Left colon (tissue), 2 donors: Measurements from ENCODE around the gene CRP. TPM values are rescaled to one million over a fixed set of nuclear protein-coding genes. Genes with fewer than 3 reads are reported as not detected.
"Not testable (repeated sequence)": the region's sequence is repeated elsewhere in the genome, so short reads cannot be mapped to it uniquely, and the experiment has no call there.

ENCODE experiments used
- ATAC-seq: fragments of 200-7000 bp; cut with Tn5 transposase; one replicate; pipeline ENCODE4 v1.9.1; 2020; ENCODE audit warnings: mild to moderate bottlenecking, moderate library complexity
- DNase-seq, 2 donors: peaks; one replicate each; pipeline ENCODE4 v3.0.0-alpha.2; 2020
- intact Hi-C, 2 donors: fragments of 100-400 bp; cut with DNase I in 1 of 2; cut with micrococcal nuclease in 1 of 2; formaldehyde crosslinking; loops; one replicate each; pipeline versions ENCODE4 v1.11.2 to v1.14.0; 2022; cut with DNase I, micrococcal nuclease
- total RNA-seq, 2 donors: library from RNA; stranded (reverse); fragmentation: NEBNext Ultra II Directional; extraction: Animal tissue kit (Norgen Biotek cat#: 25700); gene quantifications; one replicate each; pipeline ENCODE4 v1.2.1, GENCODE V29; 2021
- donor health status: DM: no; HTN: no; CAD: no.
- donor health status: DM: yes; HTN: yes; CAD: no.

Gene CRP
- total RNA-seq, 2 donors from 2014 or later: not detected

DNA sequence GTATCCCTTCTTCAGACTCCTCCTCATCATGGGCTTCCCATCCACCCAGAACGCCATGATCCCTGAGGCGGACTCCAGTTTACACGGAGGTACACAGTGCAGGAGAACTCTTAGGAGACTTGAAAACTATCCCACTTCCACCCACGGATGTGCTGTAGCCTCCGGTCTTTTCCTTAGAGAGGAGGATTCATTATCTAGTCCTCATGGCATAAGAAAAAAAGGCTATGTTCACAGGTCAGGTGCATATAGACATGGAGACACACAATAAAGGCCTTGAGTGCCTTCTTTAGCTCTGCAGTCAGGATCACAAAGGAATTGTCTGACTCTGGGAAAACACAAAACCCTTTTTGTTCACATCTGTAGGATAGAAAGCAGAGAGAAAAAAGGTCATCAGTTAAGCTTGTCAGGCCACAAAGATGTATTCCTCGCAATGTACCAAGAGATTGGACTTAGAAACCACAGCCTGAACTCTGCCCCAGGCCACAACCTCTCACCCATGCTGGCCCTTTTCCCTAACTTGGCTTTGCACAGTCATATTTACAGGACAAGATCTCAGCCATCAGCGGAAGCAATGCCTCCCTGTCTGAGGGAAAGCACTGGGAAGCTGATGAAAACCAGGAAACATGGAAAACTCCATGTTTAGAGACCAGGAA lies 9.0 kb downstream of the CRP start:
- intact Hi-C loops: no loop called here
- DNase-seq (no peak), ATAC-seq (no peak)

GRCh38 chr1:159704481-159704880 lies 9.9 kb downstream of the CRP start:
- intact Hi-C loops: no loop called here
- no peak for DNase-seq
- ATAC-seq: no peak

GRCh38 chr1:159700312-159700711 lies 14.1 kb downstream of the CRP start:
- DNase-seq (no peak), ATAC-seq (no peak)
- intact Hi-C loops: no loop called here

DNA sequence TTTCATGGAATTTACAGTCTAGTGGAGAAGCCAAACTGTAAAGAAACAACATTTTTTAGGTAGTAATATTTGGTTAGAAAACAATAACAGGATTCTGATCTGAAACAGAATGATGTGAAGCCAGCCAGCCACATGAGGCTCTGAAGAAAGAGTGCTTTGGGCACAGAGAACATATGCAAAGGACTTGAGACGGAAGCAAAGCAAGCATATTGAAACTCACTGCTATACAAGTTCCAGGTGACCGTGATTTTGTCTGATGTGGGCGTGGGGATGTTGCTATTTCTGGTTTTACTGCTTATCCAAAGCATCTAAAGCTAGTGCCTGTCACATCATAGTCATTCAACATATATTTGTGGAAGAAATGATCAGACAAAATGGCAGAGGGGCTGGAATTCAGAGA lies 14.7 kb downstream of the CRP start:
- intact Hi-C loops: no loop called here
- DNase-seq: no peak
- no peak for ATAC-seq

GRCh38 chr1:159699246-159699645 lies 15.1 kb downstream of the CRP start:
- ATAC-seq (no peak), DNase-seq (no peak)
- intact Hi-C loops: no loop called here

DNA sequence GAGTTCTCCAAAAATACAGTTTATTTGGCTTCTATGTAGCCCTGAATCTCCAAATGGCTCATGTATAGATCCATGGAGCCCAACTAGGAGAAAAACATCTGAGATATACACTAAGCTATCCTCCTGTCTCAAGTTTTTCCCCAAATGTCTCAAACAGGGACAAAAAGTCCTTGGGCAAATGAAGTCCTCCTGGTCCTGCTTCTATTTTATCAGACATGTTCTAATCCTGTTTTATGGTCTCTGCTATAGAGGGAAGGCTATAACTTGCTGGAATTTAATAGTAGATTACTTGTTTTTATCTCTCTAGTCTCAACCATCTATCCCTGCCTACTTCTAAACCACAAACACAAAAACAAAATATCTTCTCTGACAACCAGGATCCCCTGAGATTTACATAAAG lies 26.9 kb downstream of the CRP start:
- intact Hi-C loops: no loop called here
- ATAC-seq (no peak), DNase-seq (no peak)

- DNase-seq (no peak), ATAC-seq (no peak)
- intact Hi-C loops: no loop called here
These were observed 27.6 kb downstream of the CRP start for GRCh38 chr1:159686599-159687299.

DNA sequence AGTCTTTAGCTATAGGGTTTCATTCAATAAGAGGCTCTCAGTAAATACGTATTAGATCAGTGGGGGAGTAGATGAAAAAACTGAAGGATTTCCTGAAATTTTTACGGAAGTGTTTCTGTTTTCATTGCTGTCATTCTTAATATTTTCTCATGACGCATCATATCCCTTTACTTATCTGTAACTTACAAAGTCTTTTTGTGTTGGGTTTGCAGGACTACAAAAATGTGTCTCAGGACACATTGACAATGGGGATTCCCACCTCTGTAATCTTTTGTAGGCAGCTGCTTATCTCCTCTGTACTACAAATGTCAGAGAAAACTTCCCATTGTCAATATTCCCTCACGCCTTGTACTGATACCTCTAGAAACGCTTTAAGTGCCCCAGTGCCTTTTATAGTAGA lies 35.5 kb downstream of the CRP start:
- no peak for ATAC-seq
- intact Hi-C loops: no loop called here
- DNase-seq: no peak

DNA sequence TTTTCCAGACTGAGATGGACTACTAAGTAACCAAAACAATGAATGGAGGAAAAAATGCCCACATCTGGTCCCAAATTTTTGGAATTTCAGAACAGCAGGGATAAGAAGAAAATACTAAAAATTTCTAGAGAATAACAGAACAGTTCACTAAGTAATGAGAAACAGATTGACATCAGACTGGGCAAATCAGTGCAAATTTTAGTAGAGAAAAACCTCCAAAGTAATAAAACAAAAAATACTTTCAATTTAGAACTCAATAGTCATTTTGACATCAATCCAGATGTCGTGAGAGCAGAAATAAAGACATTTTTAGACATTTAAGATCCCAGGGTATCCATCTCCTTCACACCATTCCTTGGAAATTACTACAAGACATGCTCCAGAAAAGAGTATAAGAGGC lies 39.3 kb downstream of the CRP start:
- no peak for DNase-seq
- no peak for ATAC-seq
- intact Hi-C loops: no loop called here

- ATAC-seq, DNase-seq, intact Hi-C loops: not testable (repeated sequence)
These were observed 42.0 kb downstream of the CRP start for GRCh38 chr1:159672390-159672789.

- ATAC-seq (no peak), DNase-seq (no peak)
- intact Hi-C loops: no loop called here
These were observed 45.1 kb downstream of the CRP start for GRCh38 chr1:159669338-159669737.

- ATAC-seq: no peak
- intact Hi-C loops: no loop called here
These were observed 45.6 kb downstream of the CRP start for GRCh38 chr1:159668739-159669138.

GRCh38 chr1:159664247-159664646 lies 50.1 kb downstream of the CRP start:
- DNase-seq: no peak
- no peak for ATAC-seq
- intact Hi-C loops: no loop called here

More at GRCh38 chr1:159668739-159669138, 45.6 kb downstream of the CRP start:
- DNase-seq: no peak

GRCh38 chr1:159663552-159663951 lies 50.8 kb downstream of the CRP start:
- intact Hi-C loops: no loop called here
- ATAC-seq: no peak
- no peak for DNase-seq

Other genes with a start within 250 kb of the CRP start
- gene OR10J5, start 178.6 kb downstream of the CRP start, total RNA-seq: not detected
- not detected for gene APCS, start 126.8 kb downstream of the CRP start, total RNA-seq
- gene DUSP23, start 66.4 kb upstream of the CRP start, total RNA-seq: 10 to 100 TPM; 48.1 to 56.9 TPM
- gene FCRL6, start 87.8 kb upstream of the CRP start, total RNA-seq: under 1 TPM in 1 of 2 donors, not detected in 1; 0.14 TPM
- 1 to 10 TPM; 1.2 to 4.7 TPM for gene SLAMF8, start 112.3 kb upstream of the CRP start, total RNA-seq
- not detected for gene VSIG8, start 148.1 kb upstream of the CRP start, total RNA-seq
- gene CFAP45, start 185.6 kb upstream of the CRP start, total RNA-seq: under 1 TPM; 0.31 to 0.34 TPM
- gene TAGLN2, start 210.9 kb upstream of the CRP start, total RNA-seq: 100 to 1,000 TPM; 268 to 291 TPM
- 10 to 100 TPM; 31.5 to 46.3 TPM for gene IGSF9, start 231.0 kb upstream of the CRP start, total RNA-seq
- gene SLAMF9, start 239.6 kb upstream of the CRP start, total RNA-seq: not detected